C4-2B (cell line): Measurements from ENCODE around the gene SDK2.

Experiments used
- CTCF ChIP-seq: fragments of 450-650 bp; conservative IDR thresholded peaks from 2 replicates; pipeline ENCODE4 v1.5.1; 2017; ENCODE audit warnings: mild to moderate bottlenecking
- ZFX ChIP-seq: fragments of 450-650 bp; IDR thresholded peaks from 2 replicates; pipeline ENCODE4 v1.6.1; 2017

DNA sequence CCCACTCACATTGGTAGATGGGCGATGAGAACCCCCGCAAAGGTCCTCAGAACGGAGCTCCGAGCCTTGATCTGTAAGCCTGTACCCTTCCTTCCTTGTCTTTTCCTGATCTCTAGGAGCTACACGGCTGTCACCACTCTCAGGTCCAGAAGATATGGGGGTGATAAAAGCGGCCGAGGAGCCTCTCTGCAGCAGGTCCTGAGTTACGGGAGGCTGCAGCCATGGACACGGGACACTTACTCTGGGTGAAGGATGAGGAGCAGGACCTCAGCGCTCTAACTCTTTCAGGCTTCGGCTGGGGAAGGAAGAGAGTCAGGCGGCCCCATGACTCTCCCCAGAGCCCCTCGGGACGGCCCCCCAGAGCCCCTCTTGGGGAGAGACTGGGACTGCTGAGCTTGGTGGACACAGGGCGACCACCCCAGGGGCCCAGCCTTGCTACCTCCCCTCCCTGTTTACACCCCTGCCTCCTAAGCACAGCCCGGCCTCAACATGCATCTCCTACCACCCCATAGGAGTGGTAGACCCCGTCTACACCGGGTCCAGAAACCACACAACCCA lies 74.4 kb downstream of the SDK2 start:
- no peak for TF ChIP-seq CTCF
- no peak for TF ChIP-seq ZFX
